IPS DF 4.7 (cell line): ENCODE results near the gene CNNM1.

Experiments used
- DNase-seq: peaks from one replicate; pipeline ENCODE4 v3.0.0-alpha.2; 2013; ENCODE audit warnings: low spot score; ENCODE audit errors: extremely low read depth

CNNM1 gene

DNA sequence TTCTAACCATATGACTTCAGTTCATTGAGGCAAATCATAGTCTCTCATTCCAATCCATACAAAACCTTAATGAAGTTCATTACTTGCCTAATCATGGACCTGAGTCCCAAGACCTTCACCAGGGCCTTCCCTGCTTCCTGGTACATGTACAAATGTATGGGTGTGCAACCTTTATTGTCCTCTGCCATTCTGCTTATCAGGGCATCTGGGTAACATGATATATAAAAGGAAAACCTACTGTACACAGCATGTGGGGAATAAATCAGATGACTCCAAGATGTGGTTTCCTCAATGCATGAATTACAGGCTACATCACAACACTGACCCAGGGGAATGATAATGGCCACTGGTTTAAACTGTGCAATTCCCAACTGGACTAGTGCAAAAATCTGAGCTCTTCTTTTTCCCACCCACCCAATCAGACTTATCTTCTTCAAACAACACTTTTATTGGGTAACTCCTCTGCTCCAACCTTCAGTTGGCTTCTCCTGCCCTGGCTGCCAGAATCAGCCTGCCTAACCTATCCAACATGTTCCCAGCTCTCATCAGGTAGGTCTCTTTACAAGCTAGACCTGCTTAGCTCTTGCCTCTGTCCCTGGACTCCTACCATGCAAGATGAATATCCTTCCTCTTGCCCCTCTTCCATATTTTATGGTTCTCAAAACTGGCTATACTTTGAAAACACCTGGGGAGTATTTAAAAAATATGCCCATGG, 89.9 kb downstream of the CNNM1 start:
- DNase-seq: no peak

DNA sequence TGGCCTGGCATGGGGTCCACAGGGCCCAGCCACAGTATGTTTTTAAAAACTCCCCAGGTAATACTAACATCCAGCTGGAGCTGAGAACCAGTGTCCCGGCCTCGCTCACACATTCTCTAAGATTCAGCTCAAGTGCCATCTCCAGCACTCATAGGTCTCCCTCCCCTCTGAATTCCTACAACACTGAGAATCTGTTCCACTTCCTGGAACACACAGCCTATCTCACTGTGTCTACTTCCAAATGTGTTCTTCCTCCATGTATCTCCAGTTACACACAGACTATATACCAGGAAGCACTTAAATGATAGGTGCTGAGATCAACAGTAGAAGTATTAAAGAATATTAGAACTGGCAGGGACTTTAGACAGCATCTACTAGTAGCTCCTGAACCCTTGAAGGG, 90.5 kb downstream of the CNNM1 start:
- DNase-seq: no peak

DNA sequence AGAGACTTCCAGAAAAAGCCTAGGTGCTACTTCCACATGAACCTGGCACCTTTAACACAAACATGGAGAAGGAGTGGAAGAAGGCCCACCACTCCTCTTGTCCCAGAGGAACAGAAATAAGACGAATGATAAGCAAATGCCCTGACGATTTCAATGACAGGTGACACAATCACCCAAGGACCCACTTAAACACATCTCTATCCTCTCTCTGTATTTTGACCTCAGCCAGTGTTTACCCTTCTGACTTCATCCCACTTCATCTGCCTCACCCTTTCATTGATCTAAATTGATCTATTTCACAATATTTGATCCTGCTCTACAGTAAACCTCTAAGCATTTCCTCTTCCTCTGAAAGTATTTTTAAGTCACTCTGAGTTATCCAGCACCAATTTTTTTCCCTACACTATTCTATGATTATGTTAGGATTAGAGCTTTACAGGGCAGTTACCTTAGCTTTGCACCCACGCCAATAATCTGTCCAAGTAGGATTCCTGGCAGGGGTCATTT, 92.1 kb downstream of the CNNM1 start:
- no peak for DNase-seq

DNA sequence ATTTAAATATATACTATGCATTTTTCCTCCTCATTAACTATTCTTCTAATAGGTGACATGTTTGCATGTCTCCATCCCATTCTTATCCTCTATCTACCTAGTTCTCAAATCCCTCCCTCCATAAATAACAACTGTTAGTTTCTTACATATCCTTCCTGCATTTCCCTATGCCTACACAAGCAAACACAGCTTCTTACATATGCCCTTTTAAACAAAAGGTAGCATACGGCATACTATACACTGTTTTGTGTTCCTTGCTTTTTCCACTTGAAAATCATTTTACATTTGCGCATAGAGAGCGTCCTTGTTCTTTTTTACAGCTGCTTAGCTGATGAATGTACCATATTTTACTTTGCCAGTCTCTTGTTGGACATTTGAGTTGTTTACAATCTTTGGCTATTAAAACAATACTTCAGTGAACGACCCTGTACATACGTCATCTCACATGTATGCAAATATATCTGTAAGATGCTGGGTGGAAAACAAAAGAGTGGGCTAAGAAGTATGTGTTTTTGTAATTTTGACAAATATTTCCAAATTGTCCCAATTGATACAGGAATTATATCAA, 93.5 kb downstream of the CNNM1 start:
- no peak for DNase-seq

DNA sequence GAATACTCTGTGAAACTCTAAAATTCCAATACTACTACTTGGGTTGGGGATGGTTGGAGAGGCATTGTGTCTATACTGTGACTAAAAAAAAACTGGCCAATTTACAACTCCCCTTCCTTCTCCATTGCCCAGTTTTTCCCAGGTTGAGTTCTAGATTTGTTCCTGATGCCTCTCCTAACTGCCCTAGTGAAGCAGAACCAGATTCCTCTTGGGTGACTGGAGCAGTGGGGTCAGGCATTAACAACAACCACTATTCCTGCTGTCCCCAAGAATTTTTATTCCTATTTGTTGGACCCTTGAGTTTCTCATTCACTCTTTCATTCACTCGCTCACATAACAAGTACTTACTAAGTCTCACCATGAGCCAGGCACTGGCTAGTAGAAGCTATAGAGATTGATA, 95.5 kb downstream of the CNNM1 start:
- DNase-seq: no peak

DNA sequence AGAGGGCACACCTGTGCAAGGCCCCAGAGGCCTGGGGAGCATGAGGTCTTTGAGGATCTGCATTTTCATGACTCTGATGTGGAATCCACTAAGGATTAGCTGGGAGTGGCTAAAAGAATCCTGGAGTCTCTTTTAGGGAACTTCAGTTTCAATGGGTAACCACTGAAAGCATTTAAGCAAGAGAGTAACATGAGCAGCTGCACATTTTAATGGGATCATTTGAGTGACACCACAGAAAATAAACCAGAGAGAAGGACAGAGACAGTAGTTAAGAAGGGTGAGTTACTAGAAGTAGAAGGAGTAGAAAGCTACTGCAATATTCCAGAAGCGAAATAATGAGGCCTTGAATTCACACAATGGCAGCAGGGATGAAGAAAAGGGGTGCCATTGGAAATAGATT, 96.0 kb downstream of the CNNM1 start:
- no peak for DNase-seq

DNA sequence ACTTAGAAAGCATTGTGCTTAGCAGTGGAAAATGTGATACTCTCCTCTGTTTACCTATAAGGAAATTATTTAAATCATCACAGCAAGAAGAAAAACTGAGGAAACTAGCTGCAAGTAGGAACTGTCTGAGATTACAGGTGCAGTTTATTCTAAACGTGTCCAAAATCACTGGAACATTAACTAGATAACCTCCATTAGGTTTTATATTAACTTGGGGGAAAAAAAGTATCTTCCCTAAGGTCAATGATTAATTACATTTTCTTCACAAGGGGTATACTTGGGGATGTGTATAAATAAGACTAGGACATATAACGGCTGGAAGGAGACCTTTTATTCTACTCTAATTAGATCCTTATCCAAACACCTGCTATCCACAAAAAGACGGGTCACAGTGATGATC, 97.5 kb downstream of the CNNM1 start:
- no peak for DNase-seq

DNA sequence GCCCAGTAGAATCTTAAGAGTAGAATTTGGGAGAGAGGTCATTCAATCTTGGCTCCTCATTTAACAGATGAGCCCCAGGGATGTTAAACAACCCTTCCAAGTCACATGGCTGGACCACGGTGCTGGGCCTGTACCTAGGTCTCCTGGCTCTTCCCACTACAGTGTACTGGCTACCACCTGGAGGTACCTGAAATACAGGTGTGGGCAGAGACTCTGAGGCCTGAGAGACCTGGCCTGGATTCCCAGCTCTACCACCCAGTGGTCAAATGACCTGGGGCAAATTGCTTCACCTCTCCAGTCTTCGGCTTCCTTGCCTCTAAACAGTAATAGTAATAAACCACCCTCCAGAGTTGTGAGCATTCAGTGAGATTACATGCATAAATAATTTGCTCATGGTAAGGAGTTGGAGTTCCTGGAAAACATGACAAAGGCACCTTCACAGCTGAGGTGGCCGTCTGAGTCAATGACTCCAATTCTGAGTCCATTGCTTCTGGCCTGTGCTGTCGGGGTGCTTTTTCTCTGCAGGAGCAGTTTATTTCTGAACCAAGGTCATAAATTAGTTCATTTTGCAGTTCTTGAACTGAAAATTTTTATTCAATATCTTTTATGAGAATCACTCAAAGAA, 98.5 kb downstream of the CNNM1 start:
- no peak for DNase-seq

DNA sequence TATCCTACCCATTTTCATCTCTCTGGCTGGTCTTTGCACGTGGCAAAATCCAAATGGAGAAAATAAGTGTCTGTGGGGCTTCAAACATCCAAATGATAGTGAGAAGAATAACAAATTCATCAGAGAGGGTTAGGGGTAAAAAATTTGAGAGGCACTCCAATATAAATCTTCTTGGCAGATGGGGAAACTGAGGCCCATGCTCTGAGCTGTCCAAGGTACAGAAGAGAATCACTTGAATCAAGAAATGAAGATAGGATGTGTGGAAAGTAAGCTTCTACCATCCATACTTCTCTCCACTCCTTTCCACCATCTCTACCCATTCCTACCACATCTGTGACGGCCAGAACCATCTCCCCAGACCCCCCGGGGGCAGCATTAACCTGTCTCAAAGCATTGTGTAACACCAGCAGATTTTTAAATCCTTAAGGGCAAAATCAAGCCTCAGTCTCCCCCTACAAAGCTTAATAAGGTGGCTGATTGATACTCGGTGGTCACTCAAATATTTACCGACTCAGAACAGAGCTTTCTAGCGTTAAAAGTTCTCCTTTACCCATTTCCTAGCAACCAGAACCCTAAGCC, 100.5 kb downstream of the CNNM1 start:
- DNase-seq: no peak

DNA sequence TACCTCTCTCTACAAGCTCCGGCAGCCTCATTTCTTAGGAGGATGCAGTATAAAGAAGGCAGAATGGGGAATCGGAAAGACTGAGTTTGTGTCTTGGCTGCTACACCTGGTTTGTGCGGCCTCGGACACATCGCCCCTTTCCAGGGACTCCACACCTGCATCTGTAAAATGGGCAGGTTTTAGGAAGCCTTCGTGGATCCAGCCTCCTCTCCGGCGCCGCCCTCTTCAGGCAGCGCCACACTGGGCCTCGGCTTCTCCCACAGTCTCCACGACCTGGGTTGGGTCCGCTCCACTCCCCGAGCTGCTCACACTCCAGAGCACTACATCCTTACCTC, 100.9 kb downstream of the CNNM1 start:
- DNase-seq: no peak

DNA sequence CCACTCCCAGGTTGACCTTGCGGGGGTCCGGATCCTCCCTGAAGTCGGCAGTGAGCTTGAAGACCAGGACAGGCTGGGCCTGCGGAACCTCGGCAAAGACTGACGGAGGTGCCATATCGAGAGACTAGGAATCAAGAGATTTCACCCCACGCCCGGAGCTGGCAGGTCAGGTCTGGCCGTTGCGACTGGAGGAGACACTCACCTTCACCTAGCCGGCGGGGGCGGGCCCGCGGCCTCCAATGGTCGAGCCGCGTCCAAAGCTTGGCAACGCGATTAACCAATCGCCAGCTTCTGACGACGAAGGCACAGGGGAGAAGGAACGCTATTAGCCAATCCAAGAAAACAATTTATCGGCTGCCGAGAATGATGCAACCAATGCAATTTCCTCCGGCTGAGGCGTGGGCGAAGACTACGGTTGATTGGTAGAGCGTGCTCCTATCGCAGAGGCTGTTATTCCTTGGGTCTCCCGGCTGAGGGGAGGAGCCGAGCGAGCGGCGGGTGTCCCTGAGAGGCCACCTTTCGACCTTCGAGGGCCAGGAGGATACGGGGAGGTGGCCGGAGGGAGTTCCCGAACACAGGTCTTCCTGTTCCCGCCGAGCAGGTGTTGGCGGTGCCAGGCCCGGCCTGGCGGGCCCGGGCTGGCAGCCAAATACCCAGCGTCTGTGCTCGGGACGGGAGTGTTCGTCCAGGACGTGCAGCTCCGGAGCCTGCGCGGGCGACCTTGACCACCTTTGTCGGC, 101.5 kb downstream of the CNNM1 start, which contains the start of gene GOT1:
TSS of gene GOT1 (minus strand) at position 174 of the 739 bp plus-strand sequence. CDS start at position 115, 59 bp downstream.
- peak; percentile 99 for DNase-seq

DNA sequence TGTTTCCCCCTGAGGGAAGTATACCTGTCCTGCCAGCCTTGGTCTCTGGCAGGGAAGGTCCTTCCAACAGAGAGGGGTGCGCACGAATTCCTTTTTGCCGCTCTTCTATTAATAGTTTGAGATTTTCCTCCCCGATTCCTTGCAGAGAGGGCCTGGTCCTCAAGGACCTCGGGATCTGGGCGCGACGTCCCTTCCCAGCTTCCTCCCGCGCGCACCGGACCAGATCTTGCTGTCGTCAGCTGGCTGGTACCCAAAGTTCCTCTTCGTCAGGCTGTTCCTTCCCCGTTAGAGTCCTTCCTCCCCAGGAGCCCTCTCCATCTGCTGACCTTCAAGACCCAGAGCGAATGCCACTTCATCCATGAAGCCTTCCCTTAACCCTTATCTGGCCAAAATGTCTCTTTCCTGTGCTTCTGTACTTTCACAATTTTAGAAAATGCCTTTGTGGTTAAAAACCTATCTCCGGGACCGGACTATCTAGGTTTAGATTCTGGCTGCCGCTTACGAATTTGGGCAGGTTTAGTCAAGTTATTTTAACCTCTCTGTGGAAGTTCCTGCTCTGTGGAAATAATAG, 102.1 kb downstream of the CNNM1 start:
- DNase-seq: no peak

DNA sequence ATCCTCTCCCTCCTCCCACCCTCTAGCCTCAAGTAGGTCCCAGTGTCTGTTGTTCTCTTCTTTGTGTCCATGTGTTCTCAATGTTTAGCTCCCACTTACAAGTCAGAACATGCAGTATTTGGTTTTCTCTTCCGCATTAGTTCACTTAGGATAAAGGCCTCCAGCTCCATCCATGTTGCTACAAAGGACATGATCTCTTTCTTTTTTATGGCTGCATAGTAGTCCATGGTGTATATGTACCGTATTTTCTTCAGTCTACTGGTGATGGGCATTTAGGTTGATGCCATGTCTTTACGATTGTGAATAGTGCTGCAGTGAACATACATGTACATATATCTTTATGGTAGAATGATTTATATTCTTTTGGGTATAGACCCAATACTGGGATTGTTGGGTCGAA, 102.9 kb downstream of the CNNM1 start:
- DNase-seq: no peak

DNA sequence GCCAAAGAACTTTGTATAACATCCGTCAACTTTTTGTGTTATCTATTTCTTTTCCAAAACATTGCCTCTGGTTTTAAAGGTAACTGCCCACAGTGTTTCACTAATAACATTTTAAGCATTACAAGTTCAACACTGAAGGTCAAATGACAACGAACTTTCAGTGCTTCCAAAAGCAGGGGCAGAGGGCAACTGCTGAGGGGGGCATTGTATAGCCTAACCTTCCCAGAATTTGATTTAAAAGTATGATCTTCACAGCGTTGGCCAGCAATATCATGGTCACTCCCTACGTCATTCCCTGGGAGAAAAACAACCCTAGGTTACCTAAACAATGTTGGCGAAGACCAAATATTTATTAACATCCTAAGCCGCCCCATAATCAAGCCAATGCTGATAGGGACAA, 103.7 kb downstream of the CNNM1 start:
- no peak for DNase-seq

DNA sequence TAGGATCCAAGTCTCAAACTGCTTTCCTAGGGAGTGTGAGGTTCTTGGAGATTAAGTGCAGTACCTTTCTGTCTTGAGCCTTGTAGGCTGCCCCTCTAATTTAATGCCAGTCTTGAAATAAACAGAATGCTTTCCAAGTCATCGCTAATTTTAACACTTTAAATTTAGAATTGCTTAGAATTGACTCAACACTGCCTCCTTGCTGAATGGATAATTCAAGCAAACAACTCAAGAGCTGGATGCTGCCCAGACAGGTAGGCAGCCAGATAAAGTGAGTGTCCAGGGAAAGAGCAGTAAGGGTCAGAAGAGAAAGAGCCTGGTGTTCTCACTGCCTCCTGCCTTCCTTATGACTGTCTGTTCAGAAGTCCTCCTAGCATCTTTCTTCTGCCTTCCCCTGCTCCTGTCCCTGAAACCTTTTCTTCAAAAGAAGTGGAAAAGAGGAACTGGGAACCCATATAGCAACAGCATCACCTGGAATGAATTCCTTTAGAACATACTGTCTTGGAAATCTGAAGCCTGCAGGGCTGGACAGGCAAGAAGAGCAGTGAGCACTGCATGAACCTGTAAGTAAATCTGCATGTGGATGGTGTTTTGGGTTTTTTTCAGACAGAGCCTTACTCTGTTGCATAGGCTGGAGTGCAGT, 104.3 kb downstream of the CNNM1 start:
- no peak for DNase-seq

DNA sequence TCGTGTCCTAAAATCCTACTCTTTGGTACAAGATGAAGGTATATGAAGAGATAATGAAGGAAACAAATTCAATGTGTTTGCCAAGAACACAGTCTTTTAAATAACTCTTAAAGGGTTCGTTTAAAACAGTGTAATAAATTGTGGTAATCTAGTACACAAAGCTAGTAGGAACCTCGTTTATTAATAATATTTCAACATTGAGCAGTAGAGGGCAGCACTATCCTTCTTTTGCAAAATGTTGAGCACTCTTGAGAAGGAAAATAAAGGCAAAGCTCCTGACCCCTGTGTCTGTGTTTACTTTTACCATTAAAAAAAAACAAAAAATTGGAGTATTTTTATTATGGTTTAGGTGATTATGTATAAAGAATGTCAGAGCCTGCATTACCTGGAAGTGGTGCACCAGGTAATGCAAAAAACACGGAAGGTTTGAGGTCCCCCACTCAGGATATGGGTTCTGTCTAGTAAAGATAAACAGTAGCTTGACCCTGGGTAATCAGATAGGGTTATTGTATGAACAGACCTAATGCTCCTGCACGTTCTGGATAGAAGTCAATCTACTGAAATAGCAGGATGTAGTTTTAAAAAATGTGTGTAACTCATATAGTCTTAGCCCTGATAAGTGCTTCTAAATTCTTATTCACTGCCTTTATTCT, 107.0 kb downstream of the CNNM1 start:
- no peak for DNase-seq

DNA sequence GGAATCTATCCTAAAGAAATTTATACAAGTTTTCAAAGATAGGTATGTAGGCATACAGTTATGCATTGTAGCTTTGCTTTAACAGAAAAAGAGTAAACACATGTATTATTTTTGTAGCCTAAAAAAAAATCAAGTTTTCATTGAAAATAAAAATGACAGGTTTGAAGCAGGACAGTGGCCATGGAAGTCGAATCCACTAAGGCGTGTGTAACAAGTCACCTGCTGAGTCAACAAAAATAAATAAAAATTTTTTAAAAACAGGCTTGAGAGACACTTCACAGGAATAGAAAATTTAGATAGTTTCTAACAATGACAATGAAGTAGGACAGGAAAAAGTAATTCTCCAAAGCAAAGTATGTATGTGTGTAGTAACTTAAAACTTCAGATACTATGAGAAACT, 109.7 kb downstream of the CNNM1 start:
- DNase-seq: no peak

DNA sequence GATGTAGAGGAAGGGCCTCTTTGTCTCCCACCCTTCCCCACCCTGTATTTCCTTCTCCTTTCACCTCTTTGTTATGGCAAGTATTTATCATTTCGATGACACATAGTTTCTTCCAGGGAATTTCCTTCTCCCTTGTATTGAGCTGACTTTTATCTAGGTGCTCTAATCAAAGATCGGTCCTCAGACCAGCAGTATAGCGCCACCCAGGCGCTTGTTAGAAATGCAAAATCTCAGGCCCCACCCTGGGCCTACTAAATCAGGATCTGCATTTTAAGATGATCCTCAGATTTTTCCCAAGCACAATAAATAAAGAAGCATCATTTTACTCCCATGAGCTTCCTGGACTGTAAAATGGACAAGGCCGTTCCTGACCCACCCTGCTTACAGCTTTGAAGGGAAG, 113.2 kb downstream of the CNNM1 start:
- no peak for DNase-seq

DNA sequence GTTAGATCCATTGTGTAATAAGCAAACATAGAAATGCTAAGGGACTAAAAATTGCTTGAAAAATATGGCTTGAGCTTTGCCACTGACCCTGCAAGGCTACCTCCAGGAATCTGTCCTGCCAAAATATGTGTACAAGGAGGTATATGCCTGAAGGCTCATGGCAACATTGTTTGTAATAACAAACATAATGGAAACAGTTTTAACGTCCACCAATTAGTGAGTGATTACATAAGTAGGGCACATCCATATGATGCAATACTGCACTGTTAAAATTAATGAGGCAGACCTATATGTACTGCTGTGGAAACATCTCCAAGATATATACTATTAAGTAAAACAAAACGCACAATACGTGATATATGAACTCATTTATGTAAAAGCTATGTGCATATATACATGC, 114.3 kb downstream of the CNNM1 start:
- no peak for DNase-seq
